ENCODE data around the gene ADGRD1. TPM values are rescaled to one million over a fixed set of nuclear protein-coding genes. Genes with fewer than 3 reads are reported as not detected.

Gene ADGRD1
- total and polyA plus RNA-seq, 2 of the 8 experiments (the other 6 are each of a cell fraction or from before 2014, with no cell fraction given), result 0.36 to 0.48 TPM

- Histone ChIP-seq H3K4ac (replicated peaks; ENCODE audit: insufficient read length, low read depth, low read length) (no peak overlapping the region), H3K56ac (replicated peaks; ENCODE audit: insufficient read length, low read depth, low read length) (no peak overlapping the region), H3K79me2 (ENCODE audit: control insufficient read depth in 1 of 2, insufficient read depth in 2 of 2, low read length in 2 of 2) (no peaks in the 10 kb centered on the region), H4K20me1 (replicated peaks in 1 of 2; ENCODE audit: control insufficient read depth in 1 of 2, insufficient read depth in 2 of 2, low read length in 2 of 2) (no peaks in the 10 kb centered on the region), H3K18ac (ENCODE audit: extremely low read depth, low read length) (no peak overlapping the region), H3K27me3 (replicated peaks in 1 of 4; ENCODE audit: control insufficient read depth in 3 of 4, extremely low read depth in 1 of 4, insufficient read depth in 3 of 4, low read length in 3 of 4) (no peaks in the 10 kb centered on the region), H2BK20ac (ENCODE audit: low read length) (no peak overlapping the region), H2BK15ac (ENCODE audit: low read length) (no peak overlapping the region), H3K36me3 (ENCODE audit: control insufficient read depth in 2 of 4, insufficient read depth in 4 of 4, low read length in 3 of 4) (no peaks in the 10 kb centered on the region; a peak in 1 of 8 replicates), H3K23ac (ENCODE audit: insufficient read length) (no peak overlapping the region), H2AFZ (ENCODE audit: low read length) (peak overlapping the region; percentile 96), H2BK12ac (ENCODE audit: low read depth, low read length) (no peak overlapping the region), H3K4me2 (ENCODE audit: insufficient read depth in 1 of 2, low read depth in 2 of 2, low read length in 2 of 2) (0 out of 4 replicates have a peak overlapping the region, but pooled peaks of 1 of the 2 experiments have one; percentile 43), H3K27ac (ENCODE audit: low read depth, low read length) (no peak overlapping the region), H3K9me3 (ENCODE audit: insufficient read depth in 2 of 2, low read depth in 1 of 2, low read length in 1 of 2) (0 out of 4 replicates have a peak, but pooled peaks cover 0 to 2% of the 10 kb centered on the region in 2 experiments), H3K23me2 (ENCODE audit: low read depth, low read length) (peaks cover 8% of the 10 kb centered on the region), H3K9ac (replicated peaks in 1 of 4; ENCODE audit: extremely low read depth in 1 of 4, low read depth in 3 of 4, low read length in 3 of 4) (no peak overlapping the region), H3K14ac (ENCODE audit: insufficient read length) (no peak overlapping the region), H3K4me1 (replicated peaks in 1 of 4; ENCODE audit: control insufficient read depth in 3 of 4, insufficient read depth in 4 of 4, low read length in 3 of 4) (no peaks in the 10 kb centered on the region; a peak in 1 of 7 replicates), H2BK120ac (replicated peaks; ENCODE audit: low read depth, low read length) (no peak overlapping the region), H3K4me3 (ENCODE audit: extremely low read depth in 1 of 4, insufficient read depth in 2 of 4, low read depth in 3 of 4, low read length in 4 of 4) (no peak overlapping the region), H2BK5ac (ENCODE audit: low read depth, low read length) (no peak overlapping the region), H3K79me1 (ENCODE audit: low read depth, low read length) (no peaks in the 10 kb centered on the region), H4K91ac (replicated peaks; ENCODE audit: insufficient read length, low read length) (peak overlapping the region; percentile 52), H4K5ac (ENCODE audit: insufficient read length, low read depth, low read length) (no peak overlapping the region), H2AK5ac (ENCODE audit: low read depth, low read length) (no peak overlapping the region), H4K8ac (ENCODE audit: extremely low read depth, insufficient read depth, low read length) (peak overlapping the region; percentile 19; the same call in 1 of the 2 replicates)
- ChIA-PET POLR2A (ENCODE audit: partially characterized antibody) (interaction anchor here (1.1 kb wide), 1 partner anchor 124 kb away, joined by 3 read pairs; no protein-coding TSS in a partner anchor), CTCF (ENCODE audit: partially characterized antibody) (interaction anchor here (0.6 to 5.7 kb wide), 48 partner anchors 8 to 801 kb away, joined by 3 to 126 read pairs (median 4); no protein-coding TSS in a partner anchor)
- peak; percentile 63 to 96 for DNase-seq (ENCODE audit: low read depth in 1 of 2, low spot score in 2 of 2)
- FAIRE-seq, result no peak
- 50% methylated on average over 29 of the region's 32 CpGs; no CpG with 5 or more reads in 1 of the 2 experiments for WGBS, 2 experiments (ENCODE audit: extremely low coverage in 1 of 2, insufficient coverage in 1 of 2, insufficient read length in 1 of 2, insufficient replicate concordance in 2 of 2, low coverage in 1 of 2, low lambda C conversion rate in 2 of 2, missing lambda C conversion rate in 1 of 2)
- no peak for TF ChIP-seq TEAD4 (IDR thresholded peaks at IDR 0.05; ENCODE audit: low read depth, low read length)
- TF ChIP-seq CTCF (IDR thresholded peaks at IDR 0.05; ENCODE audit: control extremely low read depth in 1 of 3, insufficient read depth in 1 of 3, low read depth in 1 of 3, low read length in 3 of 3), result peak; percentile 99 to 100 (median 99)
- TF ChIP-seq SRF (IDR thresholded peaks at IDR 0.05; ENCODE audit: low read depth, low read length), result no peak
- TF ChIP-seq MAX (IDR thresholded peaks at IDR 0.05), result peak; percentile 64
- no peak for TF ChIP-seq SP1 (IDR thresholded peaks at IDR 0.05; ENCODE audit: low read depth, low read length)
- peak; percentile 91 to 92 for TF ChIP-seq RAD21 (IDR thresholded peaks at IDR 0.05 in 1 of 2, conservative IDR thresholded peaks at IDR 0.05 in 1 of 2; ENCODE audit: low read depth in 2 of 2, low read length in 2 of 2)
- no peak for TF ChIP-seq NANOG (IDR thresholded peaks at IDR 0.05; ENCODE audit: insufficient read depth, low read depth, low read length, poor library complexity, severe bottlenecking)
These were observed 151.0 kb downstream of the ADGRD1 start for GRCh38 chr12:131104463-131105350.

Data from H1 (cell line).